ENCODE results near the gene ATP10B.

- TF ChIP-seq DPF2 (CRISPR knock-in tag; IDR thresholded peaks at IDR 0.05; ENCODE audit: borderline replicate concordance, low read depth) (no peak), MEIS1 (CRISPR knock-in tag; IDR thresholded peaks at IDR 0.05; ENCODE audit: borderline replicate concordance) (no peak), SMC3 (IDR thresholded peaks at IDR 0.05; ENCODE audit: low read length) (no peak), PHF8 (CRISPR knock-in tag; IDR thresholded peaks at IDR 0.05) (no peak)
- TF ChIP-seq, protein P1, sequence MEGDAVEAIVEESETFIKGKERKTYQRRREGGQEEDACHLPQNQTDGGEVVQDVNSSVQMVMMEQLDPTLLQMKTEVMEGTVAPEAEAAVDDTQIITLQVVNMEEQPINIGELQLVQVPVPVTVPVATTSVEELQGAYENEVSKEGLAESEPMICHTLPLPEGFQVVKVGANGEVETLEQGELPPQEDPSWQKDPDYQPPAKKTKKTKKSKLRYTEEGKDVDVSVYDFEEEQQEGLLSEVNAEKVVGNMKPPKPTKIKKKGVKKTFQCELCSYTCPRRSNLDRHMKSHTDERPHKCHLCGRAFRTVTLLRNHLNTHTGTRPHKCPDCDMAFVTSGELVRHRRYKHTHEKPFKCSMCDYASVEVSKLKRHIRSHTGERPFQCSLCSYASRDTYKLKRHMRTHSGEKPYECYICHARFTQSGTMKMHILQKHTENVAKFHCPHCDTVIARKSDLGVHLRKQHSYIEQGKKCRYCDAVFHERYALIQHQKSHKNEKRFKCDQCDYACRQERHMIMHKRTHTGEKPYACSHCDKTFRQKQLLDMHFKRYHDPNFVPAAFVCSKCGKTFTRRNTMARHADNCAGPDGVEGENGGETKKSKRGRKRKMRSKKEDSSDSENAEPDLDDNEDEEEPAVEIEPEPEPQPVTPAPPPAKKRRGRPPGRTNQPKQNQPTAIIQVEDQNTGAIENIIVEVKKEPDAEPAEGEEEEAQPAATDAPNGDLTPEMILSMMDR (CRISPR knock-in tag; IDR thresholded peaks at IDR 0.05) = no peak
Measured at GRCh38 chr5:160651692-160652645, 200.0 kb downstream of the ATP10B start.
